HUES6 (cell line): ENCODE data around the gene PLD3.

ENCODE experiments used
- H3K27ac ChIP-seq: 2 replicates; pipeline ENCODE4 v1.7.0; 2013; ENCODE audit warnings: low read depth, mild to moderate bottlenecking, low read length, inconsistent platforms
- H3K27me3 ChIP-seq: 2 replicates; pipeline ENCODE4 v1.6.1; 2013; ENCODE audit warnings: low read length; ENCODE audit not compliant: control insufficient read depth, insufficient read depth
- H3K36me3 ChIP-seq: 2 replicates; pipeline ENCODE4 v1.6.1; 2013; ENCODE audit warnings: low read length; ENCODE audit not compliant: control insufficient read depth, insufficient read depth
- H3K4me1 ChIP-seq: 2 replicates; pipeline ENCODE4 v1.6.1; 2013; ENCODE audit warnings: low read length; ENCODE audit not compliant: control insufficient read depth, insufficient read depth
- H3K4me3 ChIP-seq: 2 replicates; pipeline ENCODE4 v1.5.1; 2013; ENCODE audit warnings: low read depth, low read length
- H3K9ac ChIP-seq: one replicate; pipeline ENCODE4 v1.6.1; 2013; ENCODE audit warnings: mild to moderate bottlenecking, low read length
- H3K9me3 ChIP-seq: 2 replicates; pipeline ENCODE4 v1.6.1; 2013; ENCODE audit warnings: low read depth, low read length; ENCODE audit not compliant: control insufficient read depth, insufficient read depth

The PLD3 gene

GRCh38 chr19:40348125-40348913 is at the start of gene PLD3, which contains the start of gene C19orf47:
PLD3 (plus strand) TSS chr19:40348695; CDS start chr19:40366484, 17,789 bp downstream.
C19orf47 (minus strand) TSS chr19:40348397; CDS start chr19:40341857, 6,540 bp downstream.
- peak within 1 kb of the TSS; percentile 98 for H3K4me3 ChIP-seq
- H3K9ac ChIP-seq: peak within 1 kb of the TSS; percentile 52
- peaks cover 3% of the 10 kb centered on the region; the same call in 1 of the 2 replicates for H3K4me1 ChIP-seq
- no peak within 1 kb of the TSS; the same call in 1 of the 2 replicates for H3K27ac ChIP-seq
- no peaks in the 10 kb centered on the region for H3K27me3 ChIP-seq
- no peaks in the 10 kb centered on the region for H3K36me3 ChIP-seq
- H3K9me3 ChIP-seq: no peaks in the 10 kb centered on the region

- no peaks in the 10 kb centered on the region for H3K36me3 ChIP-seq
- H3K9ac ChIP-seq: no peak overlapping the region
- no peak overlapping the region for H3K4me3 ChIP-seq
- H3K27me3 ChIP-seq: no peaks in the 10 kb centered on the region
- no peak overlapping the region for H3K27ac ChIP-seq
- H3K4me1 ChIP-seq: peaks cover 5% of the 10 kb centered on the region; the same call in 1 of the 2 replicates
- H3K9me3 ChIP-seq: no peaks in the 10 kb centered on the region
Observed at GRCh38 chr19:40300668-40301067, 47.8 kb upstream of the PLD3 start.

DNA sequence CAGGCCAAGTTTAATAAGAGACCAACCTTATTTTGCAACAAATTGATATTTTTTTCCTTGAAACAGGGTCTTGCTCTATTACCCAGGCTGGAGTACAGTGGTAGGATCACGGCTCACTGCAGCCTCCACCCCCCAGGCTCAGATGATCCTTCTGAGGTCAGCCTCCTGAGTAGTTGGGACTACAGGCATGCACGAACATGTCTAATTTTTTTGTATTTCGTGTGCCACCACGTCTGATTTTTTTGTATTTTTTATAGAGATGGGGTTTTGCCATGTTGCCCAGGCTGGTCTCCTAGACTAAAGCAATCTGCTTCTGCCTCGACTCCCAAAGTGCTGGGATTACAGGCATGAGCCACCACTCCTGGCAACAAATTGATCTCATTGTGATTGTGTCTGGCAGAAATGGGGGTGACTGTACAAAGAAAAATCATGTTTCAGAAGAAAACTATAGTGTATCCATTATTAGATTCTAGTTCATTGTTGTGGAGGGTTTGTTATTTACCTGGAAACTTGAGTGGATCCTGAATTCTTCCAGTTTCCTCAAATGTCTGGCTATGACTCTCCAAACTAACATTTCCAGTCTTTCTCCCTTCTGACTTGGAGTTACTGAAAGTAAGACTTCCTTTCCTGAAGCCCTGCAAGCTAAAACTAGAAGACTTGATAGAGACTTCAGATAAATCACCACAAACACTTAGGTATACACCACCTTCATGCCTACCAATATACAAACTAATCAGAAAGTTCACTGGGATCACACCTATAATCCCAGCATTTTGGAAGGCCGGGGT is 46.1 kb upstream of the PLD3 start:
- no peak overlapping the region for H3K27ac ChIP-seq
- H3K9me3 ChIP-seq: no peaks in the 10 kb centered on the region
- H3K27me3 ChIP-seq: no peaks in the 10 kb centered on the region
- H3K4me1 ChIP-seq: peaks cover 5% of the 10 kb centered on the region; the same call in 1 of the 2 replicates
- H3K9ac ChIP-seq: no peak overlapping the region
- H3K4me3 ChIP-seq: no peak overlapping the region
- H3K36me3 ChIP-seq: no peaks in the 10 kb centered on the region

DNA sequence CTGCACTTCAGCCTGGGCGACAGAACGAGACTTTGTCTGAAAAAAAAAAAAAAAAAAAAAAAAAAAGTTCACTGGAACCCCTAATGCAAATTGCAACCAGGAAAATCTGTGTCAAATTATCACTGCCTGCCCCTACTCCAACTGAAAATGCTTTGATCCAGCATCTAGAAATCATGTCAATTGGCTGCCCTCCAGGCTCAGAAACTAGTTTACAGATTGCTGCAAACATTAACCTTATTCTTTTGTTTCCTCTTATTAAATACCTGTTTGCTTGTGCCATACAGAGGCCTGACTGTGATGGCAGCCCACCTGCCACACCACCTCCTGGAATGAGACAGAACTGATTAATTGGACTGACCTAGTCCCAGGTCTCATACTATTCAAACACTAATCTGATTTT is 44.7 kb upstream of the PLD3 start:
- Histone ChIP-seq H3K4me1 (peaks cover 5% of the 10 kb centered on the region; the same call in 1 of the 2 replicates), H3K9ac (no peak overlapping the region), H3K9me3 (no peaks in the 10 kb centered on the region), H3K27me3 (no peaks in the 10 kb centered on the region), H3K4me3 (no peak overlapping the region), H3K27ac (no peak overlapping the region), H3K36me3 (no peaks in the 10 kb centered on the region)

DNA sequence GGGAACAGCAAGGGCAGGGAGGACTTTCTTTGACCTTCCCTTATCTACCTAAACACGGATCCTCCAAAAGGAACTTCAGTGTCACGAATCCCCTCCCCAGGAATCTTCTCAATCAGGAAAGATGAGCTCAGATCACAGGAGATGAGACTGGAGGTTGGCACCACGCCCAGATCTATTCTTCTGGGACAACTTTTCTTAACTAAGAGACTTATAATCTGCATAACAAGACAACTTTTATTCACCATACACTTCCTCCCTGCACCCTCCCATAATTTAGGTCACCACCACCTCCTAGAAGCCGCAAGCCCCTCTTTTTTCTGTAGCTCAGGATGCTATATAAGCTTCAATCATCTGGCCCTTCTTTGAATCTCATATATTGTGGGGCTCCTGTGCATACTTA is 44.2 kb upstream of the PLD3 start:
- no peak overlapping the region for H3K27ac ChIP-seq

DNA sequence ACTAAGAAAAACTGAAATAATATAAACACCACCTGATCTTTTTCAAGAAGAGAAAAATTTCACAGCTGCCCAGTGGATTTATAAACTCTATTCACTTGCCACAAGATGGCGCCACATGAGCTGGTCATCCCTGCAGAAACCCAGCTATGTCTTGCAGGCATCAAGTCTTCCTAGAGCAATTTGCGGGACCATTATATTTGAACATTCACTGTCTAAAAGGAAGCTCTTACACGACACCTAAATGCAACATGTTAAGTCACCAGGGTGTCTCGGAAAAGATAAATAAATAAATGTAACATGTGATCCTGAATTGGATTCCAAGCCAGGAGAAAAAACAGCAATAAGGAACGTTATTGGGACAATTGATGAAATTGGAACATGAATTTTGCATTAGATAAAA is 43.1 kb upstream of the PLD3 start:
- Histone ChIP-seq H3K9ac (no peak overlapping the region), H3K27ac (no peak overlapping the region), H3K4me3 (no peak overlapping the region), H3K9me3 (no peaks in the 10 kb centered on the region), H3K4me1 (peaks cover 5% of the 10 kb centered on the region; the same call in 1 of the 2 replicates), H3K27me3 (no peaks in the 10 kb centered on the region), H3K36me3 (no peaks in the 10 kb centered on the region)

More for the DNA sequence above, 44.2 kb upstream of the PLD3 start:
- Histone ChIP-seq H3K36me3 (no peaks in the 10 kb centered on the region), H3K27me3 (no peaks in the 10 kb centered on the region), H3K9me3 (no peaks in the 10 kb centered on the region), H3K4me1 (peaks cover 5% of the 10 kb centered on the region; the same call in 1 of the 2 replicates), H3K9ac (no peak overlapping the region), H3K4me3 (no peak overlapping the region)

DNA sequence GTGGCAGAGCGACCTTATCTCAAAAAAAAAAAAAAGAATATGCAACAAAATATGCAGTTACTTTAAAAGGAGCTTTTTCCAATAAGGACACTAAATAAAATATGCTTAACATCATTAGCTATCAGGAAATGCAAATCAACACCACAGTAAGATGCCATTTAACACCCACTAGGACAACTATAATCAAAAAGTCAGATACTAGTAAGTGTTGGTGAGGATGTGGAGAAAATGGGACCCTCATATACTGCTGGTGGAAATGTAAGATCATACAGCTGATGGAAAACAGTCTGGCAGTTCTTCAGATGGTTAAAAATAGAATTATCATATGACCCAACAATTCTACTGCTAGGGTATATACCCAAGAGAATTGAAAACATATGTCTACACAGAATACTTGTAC is 38.8 kb upstream of the PLD3 start:
- Histone ChIP-seq H3K4me3 (no peak overlapping the region), H3K27ac (no peak overlapping the region), H3K9me3 (no peaks in the 10 kb centered on the region), H3K9ac (no peak overlapping the region), H3K36me3 (no peaks in the 10 kb centered on the region), H3K27me3 (no peaks in the 10 kb centered on the region), H3K4me1 (no peaks in the 10 kb centered on the region)

- Histone ChIP-seq H3K4me3 (no peak overlapping the region), H3K36me3 (peaks cover 10% of the 10 kb centered on the region), H3K4me1 (no peaks in the 10 kb centered on the region), H3K9ac (no peak overlapping the region), H3K27ac (no peak overlapping the region), H3K9me3 (no peaks in the 10 kb centered on the region), H3K27me3 (no peaks in the 10 kb centered on the region)
Observed at GRCh38 chr19:40312533-40312932, 36.0 kb upstream of the PLD3 start.

- H3K27me3 ChIP-seq: no peaks in the 10 kb centered on the region
- H3K9ac ChIP-seq: no peak overlapping the region
- peaks cover 10% of the 10 kb centered on the region for H3K36me3 ChIP-seq
- no peaks in the 10 kb centered on the region for H3K4me1 ChIP-seq
- no peak overlapping the region for H3K4me3 ChIP-seq
- no peak overlapping the region for H3K27ac ChIP-seq
- H3K9me3 ChIP-seq: no peaks in the 10 kb centered on the region
Observed at GRCh38 chr19:40313229-40313983, 35.1 kb upstream of the PLD3 start.

DNA sequence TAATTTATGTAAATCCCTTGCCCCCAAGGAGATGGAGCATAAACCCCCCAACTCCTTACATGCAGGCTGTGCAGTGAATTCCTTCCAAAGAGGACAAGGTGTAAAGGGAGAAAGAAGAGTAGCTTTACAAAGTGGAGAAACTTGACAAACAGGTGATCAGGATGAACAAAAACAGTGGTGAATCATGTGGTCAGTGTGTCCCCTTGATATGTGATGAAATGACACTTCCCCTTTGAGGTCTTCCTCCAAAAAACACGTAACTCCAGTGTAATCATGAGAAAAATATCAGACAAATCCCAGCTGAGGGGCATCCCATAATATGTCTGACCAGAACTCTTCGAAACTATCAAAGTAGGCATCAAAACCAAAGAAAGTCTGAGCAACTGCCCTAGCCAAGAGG is 33.8 kb upstream of the PLD3 start:
- Histone ChIP-seq H3K4me1 (no peaks in the 10 kb centered on the region), H3K27me3 (no peaks in the 10 kb centered on the region), H3K9ac (no peak overlapping the region), H3K9me3 (no peaks in the 10 kb centered on the region), H3K27ac (no peak overlapping the region), H3K36me3 (peaks cover 10% of the 10 kb centered on the region), H3K4me3 (no peak overlapping the region)
